ENCODE results near the gene SLC25A1. TPM values are rescaled to one million over a fixed set of nuclear protein-coding genes. Genes with fewer than 3 reads are reported as not detected.

The SLC25A1 gene
- total RNA-seq, result 85.5 and 94.9 TPM in 2 replicates

GRCh38 chr22:19178657-19179496 lies at the start of gene SLC25A1:
Gene SLC25A1, minus strand, starts transcription at chr22:19178736. Its CDS starts 63 bp downstream, at chr22:19178673.

GRCh38 chr22:19149991-19150390 lies 28.5 kb downstream of the SLC25A1 start, which contains the start of gene GSC2:
Gene GSC2, minus strand, starts transcription at chr22:19150292. Its CDS starts 9 bp downstream, at chr22:19150283.

GRCh38 chr22:19130959-19131684 lies 47.4 kb downstream of the SLC25A1 start, which contains the start of gene TSSK2:
Gene TSSK2, plus strand, starts transcription at chr22:19131308. Its CDS starts 92 bp downstream, at chr22:19131400.

Other genes with a start within 250 kb of the SLC25A1 start
- under 0.01 and 0.18 TPM in 2 replicates for gene PRODH, start 242.4 kb downstream of the SLC25A1 start, total RNA-seq
- gene DGCR2, start 56.3 kb downstream of the SLC25A1 start, total RNA-seq, result 35.1 and 44.9 TPM in 2 replicates
- not detected in 2 replicates for gene TSSK2, start 47.4 kb downstream of the SLC25A1 start, total RNA-seq
- 5.8 and 6.3 TPM in 2 replicates for gene ESS2, start 34.1 kb downstream of the SLC25A1 start, total RNA-seq
- gene GSC2, start 28.4 kb downstream of the SLC25A1 start, total RNA-seq, result not detected in 2 replicates
- 7.0 and 7.8 TPM in 2 replicates for gene CLTCL1, start 113.0 kb upstream of the SLC25A1 start, total RNA-seq

Measured in smooth muscle cell of bladder (primary cell).